ENCODE results near the gene CASP1. TPM values are rescaled to one million over a fixed set of nuclear protein-coding genes. Genes with fewer than 3 reads are reported as not detected.

The CASP1 gene
- total and polyA plus RNA-seq, 10 of the 15 experiments (the other 5 are each of a cell fraction or from before 2014, with no cell fraction given) = 9.0 to 39.7 (median 17.6) TPM

- in situ Hi-C loops (cut with MboI) (no loop called here), intact Hi-C loops (cut with micrococcal nuclease; ENCODE audit: unreplicated experiment) (no loop called here)
- FAIRE-seq (no peak), DNase-seq (ENCODE audit: low read depth, low spot score) (no peak), ATAC-seq (no peak)
- Histone ChIP-seq H3K4me1 (ENCODE audit: control insufficient read depth, insufficient read depth, low read length) (no peaks in the 10 kb centered on the region), H3K4me3 (no peak overlapping the region), H4K20me1 (ENCODE audit: control insufficient read depth, insufficient read depth) (no peaks in the 10 kb centered on the region), H3K36me3 (ENCODE audit: control insufficient read depth in 2 of 2, insufficient read depth in 2 of 2, low read length in 1 of 2) (no peaks in the 10 kb centered on the region), H3K79me2 (ENCODE audit: control insufficient read depth, insufficient read depth, low read length) (no peaks in the 10 kb centered on the region), H3K27me3 (replicated peaks in 1 of 2; ENCODE audit: control insufficient read depth in 2 of 2, insufficient read depth in 2 of 2, low read length in 1 of 2) (no peaks in the 10 kb centered on the region), H3K9ac (ENCODE audit: control insufficient read depth, insufficient read depth, low read length) (no peak overlapping the region), H2AFZ (ENCODE audit: control insufficient read depth, low read depth, low read length) (no peak overlapping the region), H3K27ac (ENCODE audit: control insufficient read depth, insufficient read depth) (no peak overlapping the region), H3K4me2 (ENCODE audit: control insufficient read depth, insufficient read depth) (no peak overlapping the region), H3K9me3 (replicated peaks; ENCODE audit: control insufficient read depth, insufficient read depth, low read length) (no peaks in the 10 kb centered on the region; the same call in 2 of the 3 replicates)
- ChIA-PET SMC1A (ENCODE audit: uncharacterized antibody, unreplicated experiment) (interaction anchor here (1.0 to 1.3 kb wide), 2 partner anchors 10 to 92 kb away, joined by 3 read pairs; no protein-coding TSS in a partner anchor), POLR2A (no interaction called here), CTCF (no interaction called here), RAD21 (ENCODE audit: unreplicated experiment) (no interaction called here)
- BruUV-seq (replicated peaks) = no TSS peak
- WGBS (ENCODE audit: insufficient coverage, insufficient replicate concordance, low lambda C conversion rate, missing lambda C conversion rate) = 97% methylated on average over 3 of the region's 3 CpGs
- TF ChIP-seq, protein P1, sequence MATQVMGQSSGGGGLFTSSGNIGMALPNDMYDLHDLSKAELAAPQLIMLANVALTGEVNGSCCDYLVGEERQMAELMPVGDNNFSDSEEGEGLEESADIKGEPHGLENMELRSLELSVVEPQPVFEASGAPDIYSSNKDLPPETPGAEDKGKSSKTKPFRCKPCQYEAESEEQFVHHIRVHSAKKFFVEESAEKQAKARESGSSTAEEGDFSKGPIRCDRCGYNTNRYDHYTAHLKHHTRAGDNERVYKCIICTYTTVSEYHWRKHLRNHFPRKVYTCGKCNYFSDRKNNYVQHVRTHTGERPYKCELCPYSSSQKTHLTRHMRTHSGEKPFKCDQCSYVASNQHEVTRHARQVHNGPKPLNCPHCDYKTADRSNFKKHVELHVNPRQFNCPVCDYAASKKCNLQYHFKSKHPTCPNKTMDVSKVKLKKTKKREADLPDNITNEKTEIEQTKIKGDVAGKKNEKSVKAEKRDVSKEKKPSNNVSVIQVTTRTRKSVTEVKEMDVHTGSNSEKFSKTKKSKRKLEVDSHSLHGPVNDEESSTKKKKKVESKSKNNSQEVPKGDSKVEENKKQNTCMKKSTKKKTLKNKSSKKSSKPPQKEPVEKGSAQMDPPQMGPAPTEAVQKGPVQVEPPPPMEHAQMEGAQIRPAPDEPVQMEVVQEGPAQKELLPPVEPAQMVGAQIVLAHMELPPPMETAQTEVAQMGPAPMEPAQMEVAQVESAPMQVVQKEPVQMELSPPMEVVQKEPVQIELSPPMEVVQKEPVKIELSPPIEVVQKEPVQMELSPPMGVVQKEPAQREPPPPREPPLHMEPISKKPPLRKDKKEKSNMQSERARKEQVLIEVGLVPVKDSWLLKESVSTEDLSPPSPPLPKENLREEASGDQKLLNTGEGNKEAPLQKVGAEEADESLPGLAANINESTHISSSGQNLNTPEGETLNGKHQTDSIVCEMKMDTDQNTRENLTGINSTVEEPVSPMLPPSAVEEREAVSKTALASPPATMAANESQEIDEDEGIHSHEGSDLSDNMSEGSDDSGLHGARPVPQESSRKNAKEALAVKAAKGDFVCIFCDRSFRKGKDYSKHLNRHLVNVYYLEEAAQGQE (IDR thresholded peaks at IDR 0.05; ENCODE audit: low read depth, low read length) = no peak
- TF ChIP-seq PKNOX1 (IDR thresholded peaks at IDR 0.05) (no peak), MXI1 (IDR thresholded peaks at IDR 0.05; ENCODE audit: low read depth, low read length) (no peak), HDAC2 (IDR thresholded peaks at IDR 0.05) (no peak), SREBF1 (IDR thresholded peaks at IDR 0.05; ENCODE audit: low read length) (no peak), MYB (IDR thresholded peaks at IDR 0.05; ENCODE audit: borderline replicate concordance, low read depth, low read length) (no peak), NBN (IDR thresholded peaks at IDR 0.05) (no peak), ZBTB40 (IDR thresholded peaks at IDR 0.05; ENCODE audit: borderline replicate concordance) (no peak), IRF3 (IDR thresholded peaks at IDR 0.05) (no peak), NFIC (IDR thresholded peaks at IDR 0.05; ENCODE audit: low read depth, low read length) (no peak), USF1 (IDR thresholded peaks at IDR 0.05; ENCODE audit: borderline replicate concordance, extremely low read length, insufficient read depth, low read depth, low read length) (no peak), GABPA (IDR thresholded peaks at IDR 0.05; ENCODE audit: low read depth) (no peak), ZSCAN29 (IDR thresholded peaks at IDR 0.05) (no peak), ZNF217 (IDR thresholded peaks at IDR 0.05) (no peak)
Observed at GRCh38 chr11:105042178-105042577, 7.2 kb upstream of the CASP1 start.
